Stimulated activated CD8-positive, alpha-beta memory T cell treated with anti-CD3 and anti-CD28 coated beads, Interleukin-12 subunit alpha, Interleukin-12 subunit beta, amount 100 ng/mL, for 24 hours (primary cell): ENCODE measurements around the gene CCDC57.
"Not testable (repeated sequence)": the region's sequence is repeated elsewhere in the genome, so short reads cannot be mapped to it uniquely, and the experiment has no call there.

ENCODE experiments used
- DNase-seq: peaks from one replicate; pipeline ENCODE4 v3.0.0-alpha.2; 2020; ENCODE audit errors: extremely low read depth

The CCDC57 gene

DNA sequence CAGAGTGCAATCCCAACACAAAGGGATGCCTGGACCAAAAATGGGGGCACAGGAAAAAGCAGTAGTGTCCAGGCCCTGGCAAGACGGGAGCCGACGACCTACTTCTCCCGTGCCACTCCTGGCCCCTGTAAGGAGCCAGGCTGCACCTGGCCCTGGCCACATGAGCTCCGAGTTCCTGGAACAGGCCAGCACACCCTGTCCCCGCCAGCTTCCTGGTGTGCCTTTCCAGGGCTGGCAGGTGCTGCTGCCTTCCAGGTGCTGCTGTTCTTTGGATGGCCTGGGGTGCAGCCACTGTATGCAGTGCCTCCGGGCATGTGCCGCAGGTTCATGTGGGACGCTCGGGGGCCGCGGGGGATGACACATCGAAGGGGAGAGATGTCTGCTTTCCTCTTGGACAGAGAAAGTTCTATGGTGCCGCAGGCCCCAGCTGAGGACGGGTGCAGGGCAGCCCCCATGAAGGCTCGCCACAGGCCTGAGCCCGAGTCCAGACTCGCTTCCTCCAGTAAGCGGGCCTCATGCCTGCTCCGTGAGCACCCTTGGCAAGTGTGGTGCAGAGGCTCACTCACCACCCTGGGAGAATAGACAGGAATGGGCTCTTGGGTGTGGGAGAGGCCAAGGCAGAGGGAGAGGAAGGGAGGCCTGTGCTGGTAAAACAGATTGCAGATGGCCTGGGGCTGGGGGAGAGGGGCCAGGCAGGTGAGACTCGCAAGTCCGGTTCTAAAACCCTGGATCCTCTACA is 59.9 kb downstream of the CCDC57 start:
- DNase-seq: no peak

DNA sequence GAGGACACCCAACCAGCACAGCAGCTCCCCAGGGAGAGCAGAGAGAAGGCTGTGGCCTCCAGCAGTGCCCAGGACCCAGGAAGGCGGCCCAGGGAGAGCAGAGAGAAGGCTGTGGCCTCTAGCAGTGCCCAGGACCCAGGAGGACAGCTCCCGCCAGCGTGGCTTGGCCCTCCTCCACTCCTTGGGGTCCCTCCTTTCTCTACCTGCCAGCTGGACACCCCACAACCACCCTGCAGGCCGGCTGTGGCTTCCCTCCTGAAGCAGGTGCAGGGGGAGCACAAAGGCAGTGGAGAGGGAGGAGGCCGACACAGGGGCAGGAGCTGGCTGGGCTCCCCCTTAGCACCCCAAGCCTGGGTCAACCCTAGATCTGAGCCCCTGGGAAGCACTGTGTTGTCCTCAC is 60.5 kb downstream of the CCDC57 start:
- DNase-seq: no peak

DNA sequence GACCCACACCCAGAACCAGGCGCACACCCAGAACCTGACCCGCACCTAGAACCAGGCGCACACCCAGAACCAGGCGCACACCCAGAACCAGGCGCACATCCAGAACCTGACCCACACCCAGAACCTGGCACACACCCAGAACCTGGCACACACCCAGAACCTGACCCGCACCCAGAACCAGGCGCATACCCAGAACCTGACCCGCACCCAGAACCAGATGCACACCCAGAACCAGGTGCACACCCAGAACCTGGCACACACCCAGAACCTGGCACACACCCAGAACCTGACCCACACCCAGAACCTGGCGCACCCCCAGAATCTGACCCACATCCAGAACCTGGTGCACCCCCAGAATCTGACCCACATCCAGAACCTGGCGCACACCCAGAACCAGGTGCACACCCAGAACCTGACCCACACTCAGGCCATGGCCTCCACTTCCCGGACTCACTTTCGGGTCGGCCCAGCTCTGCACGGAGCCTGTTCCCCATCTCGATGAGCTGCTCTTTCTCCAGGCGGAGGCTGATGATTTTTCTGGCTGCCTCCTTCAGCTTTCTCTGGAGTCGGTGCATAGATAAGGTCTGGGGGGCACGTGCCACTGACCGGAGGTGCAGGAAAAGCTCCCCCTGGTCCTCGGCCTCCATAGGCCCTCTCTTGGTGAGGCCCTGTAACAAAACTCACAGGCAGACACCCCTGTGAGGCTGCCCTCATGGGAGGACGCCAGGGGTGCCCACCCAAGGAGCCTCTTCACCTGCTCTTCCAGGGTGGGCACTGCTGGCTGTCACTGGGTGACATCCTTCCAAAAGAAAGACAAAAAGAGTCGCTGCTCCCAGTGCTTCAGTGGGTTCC is 61.3 kb downstream of the CCDC57 start:
- no peak for DNase-seq

DNA sequence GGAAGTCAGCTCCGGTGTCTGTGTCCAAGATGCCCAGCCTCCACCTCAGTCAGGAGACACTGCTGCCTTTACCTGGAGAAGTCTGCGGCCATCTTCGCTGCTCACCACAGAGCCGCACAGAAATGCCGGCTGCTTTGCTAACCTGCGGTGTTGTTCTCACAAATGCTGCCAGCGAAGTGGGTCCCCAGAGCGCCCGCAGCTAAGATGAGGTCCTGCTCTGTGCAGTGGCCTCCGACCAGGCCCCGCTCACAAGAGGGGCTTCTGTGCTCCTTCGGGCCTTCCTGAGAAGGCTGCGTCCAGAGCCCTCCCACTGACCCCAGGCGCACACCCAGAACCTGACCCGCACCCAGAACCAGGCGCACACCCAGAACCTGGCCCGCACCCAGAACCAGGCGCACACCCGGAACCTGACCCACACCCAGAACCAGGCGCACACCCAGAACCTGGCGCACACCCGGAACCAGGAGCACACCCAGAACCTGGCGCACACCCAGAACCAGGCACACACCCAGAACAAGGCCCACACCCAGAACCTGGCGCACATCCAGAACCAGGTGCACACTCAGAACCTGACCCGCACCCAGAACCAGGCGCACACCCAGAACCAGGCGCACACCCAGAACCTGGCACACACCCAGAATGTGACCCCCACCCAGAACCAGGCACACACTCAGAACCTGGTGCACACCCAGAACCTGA is 63.1 kb downstream of the CCDC57 start:
- DNase-seq: no peak

DNA sequence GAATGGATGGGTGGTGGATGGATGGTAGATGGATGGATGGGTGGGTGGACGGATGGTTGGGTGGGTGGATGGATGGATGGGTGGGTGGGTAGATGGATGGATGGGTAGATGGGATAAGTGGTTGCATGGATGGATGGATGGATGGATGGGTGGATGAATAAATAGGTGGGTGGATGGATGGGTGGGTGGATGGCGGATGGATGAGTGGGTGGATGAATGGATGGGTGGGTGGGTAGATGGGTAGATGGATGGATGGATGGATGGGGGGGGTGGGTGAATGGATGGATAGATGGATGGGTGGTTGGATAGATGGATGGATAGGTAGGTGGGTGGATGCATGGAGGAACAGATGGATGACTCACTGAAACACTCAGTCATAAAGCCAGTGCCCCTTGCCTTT is 63.6 kb downstream of the CCDC57 start:
- no peak for DNase-seq

DNA sequence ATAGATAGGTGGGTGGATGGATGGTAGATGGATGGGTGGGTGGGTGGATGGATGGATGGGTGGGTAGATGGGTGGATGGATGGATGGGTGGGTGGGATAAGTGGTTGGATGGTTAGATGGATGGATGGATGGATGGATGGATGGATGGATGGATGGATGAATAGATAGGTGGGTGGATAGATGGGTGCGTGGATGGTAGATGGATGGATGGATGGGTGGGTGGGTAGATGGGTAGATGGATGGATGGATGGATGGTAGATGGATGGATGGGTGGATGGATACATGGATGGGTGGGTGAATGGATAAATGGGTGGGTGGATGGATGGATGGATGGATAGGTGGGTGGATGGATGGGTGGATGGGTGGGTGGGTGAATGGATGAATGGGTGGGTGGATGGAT is 64.6 kb downstream of the CCDC57 start:
- DNase-seq: no peak

DNA sequence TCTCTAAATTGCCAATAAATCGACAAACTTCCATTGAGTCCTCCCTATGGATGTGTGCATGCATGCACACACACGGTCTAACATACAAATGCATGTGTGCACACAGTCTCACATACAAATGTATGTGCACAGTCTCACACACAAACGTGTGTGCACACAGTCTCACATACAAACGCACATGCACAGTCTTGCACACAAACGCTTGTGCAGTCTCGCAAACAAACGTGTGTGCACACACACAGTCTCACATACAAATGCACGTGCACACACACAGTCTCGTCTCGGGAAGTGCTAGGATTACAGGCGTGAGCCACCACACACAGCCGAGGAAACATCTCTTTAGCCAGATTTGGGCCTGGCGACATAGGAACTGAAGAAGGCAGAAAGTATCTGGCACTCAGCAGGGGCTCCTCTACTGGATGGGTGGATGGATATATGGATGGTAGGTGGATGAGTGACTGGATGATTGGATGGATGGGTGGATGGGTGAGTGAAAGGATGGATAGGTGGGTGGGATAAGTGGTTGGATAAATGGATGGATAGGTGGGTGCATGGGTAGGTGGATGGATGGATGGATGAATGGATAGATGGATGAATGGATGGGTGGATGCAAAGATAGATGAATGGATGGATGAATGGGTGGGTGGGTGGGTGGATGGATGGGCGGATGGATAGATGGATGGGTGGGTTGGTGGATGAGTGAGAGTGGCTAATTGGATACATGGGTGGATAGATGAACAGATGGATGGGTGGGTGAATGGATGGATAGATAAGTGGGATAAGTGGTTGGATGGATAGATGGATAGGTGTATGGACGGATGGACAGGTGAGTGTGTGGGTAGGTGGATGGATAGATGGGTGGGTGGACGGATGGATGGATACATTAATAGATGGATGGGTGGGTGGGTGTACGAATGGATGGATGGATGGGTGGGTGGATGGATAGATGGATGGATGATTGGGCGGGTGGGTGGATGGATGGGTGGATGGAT is 65.7 kb downstream of the CCDC57 start:
- no peak for DNase-seq

DNA sequence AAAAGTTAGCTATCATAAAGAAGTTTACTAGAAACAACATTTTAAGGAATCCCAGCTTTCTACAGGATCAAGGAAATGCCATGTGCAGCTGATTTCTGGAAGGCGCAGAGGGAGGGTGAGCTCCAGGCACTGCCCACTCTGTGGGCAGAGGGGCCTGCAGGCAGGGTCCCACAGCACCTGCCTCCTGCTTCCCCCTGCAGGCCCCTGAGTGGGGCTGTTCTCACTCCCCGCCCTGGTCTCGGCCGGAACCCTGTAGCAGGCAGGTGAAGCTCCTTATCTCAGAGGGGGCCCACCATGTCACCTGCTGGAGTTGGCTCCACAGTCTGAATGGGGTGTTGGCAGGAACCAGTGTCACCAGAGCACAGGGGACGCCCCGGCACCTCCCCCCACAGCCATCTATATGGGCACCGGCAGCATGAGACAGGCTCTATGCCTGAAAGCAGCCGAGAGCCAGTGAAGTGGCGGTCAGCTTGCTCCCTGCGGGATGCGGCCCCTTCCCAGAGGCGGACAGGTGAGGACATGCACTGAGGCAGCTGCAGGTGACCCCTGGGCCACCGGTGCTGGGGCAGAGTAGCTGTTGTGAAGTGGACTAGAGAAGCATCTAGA is 67.0 kb downstream of the CCDC57 start:
- no peak for DNase-seq

DNA sequence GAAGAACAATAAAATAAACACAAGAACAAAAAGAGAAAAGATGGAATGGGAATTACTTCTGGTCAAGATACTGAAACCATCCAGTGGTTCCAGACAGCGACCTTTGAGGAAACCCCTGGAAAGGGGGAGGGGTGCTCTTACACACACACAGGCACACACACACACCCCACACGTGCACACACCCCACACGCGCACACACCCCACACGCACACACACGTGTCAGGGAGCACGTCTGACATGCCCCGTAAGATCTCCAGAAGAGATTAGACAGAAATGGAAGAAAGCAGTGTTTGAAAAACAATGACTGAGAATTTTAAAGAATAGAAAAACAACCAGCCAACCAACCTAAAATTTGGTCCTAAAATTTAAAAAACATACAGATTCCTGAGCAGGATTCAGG is 69.3 kb downstream of the CCDC57 start:
- no peak for DNase-seq

DNA sequence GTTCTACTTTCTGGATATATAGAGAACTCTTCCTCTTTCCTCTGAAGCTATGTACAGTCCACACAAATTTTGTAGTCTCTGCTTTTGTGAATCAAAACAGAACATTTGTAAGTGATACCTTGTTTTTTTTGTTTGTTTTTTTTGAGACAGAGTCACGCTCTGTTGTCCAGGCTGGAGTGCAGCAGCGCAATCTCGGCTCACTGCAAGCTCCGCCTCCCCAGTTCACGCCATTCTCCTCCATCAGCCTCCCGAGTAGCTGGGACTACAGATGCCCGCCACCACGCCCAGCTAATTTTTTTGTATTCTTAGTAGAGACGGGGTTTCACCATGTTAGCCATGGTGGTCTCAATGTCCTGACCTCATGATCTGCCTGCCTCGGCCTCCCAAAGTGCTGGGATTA is 72.7 kb downstream of the CCDC57 start:
- DNase-seq: not testable (repeated sequence)

DNA sequence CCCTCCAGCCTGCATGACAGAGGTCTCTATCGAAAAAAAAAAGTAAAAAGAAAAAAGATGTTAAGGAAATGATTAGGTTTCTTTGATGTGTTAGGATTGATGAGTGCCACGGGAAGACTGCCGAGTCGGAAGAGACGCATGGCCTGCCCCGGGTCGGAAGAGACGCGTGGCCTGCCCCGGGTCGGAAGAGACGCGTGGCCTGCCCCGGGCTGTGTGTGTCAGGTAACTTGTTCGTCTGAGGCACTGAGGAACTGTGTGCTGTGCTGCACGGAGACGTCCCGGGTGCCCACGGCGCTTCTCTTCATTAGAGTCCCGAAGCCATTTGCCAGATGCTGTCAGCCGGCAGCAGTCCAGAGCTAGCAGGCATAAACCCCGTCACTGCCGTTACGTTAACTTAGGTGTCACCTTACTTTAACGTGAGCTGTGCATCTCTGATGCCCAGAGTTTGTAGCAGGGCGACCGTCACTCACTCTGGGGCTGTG is 74.1 kb downstream of the CCDC57 start:
- DNase-seq: no peak

DNA sequence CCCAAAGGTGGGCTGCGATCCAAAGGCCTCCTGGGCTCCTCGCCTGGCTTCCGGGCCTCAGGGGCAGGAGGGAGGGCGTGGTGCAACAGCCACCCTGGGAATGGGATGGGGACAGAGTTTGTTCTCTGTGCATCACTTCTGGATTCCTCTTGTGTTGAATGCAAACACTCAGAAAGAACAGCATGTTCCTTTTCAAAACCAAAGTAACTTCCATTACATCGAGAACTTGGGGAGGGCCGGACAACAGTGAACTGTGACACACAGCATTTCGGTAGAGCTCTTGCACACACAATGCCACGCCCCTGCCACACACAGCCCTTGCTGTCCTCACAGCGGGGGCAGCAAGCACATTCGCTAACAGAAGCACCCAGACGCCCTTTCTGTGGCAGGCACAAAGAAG is 78.5 kb downstream of the CCDC57 start:
- no peak for DNase-seq

DNA sequence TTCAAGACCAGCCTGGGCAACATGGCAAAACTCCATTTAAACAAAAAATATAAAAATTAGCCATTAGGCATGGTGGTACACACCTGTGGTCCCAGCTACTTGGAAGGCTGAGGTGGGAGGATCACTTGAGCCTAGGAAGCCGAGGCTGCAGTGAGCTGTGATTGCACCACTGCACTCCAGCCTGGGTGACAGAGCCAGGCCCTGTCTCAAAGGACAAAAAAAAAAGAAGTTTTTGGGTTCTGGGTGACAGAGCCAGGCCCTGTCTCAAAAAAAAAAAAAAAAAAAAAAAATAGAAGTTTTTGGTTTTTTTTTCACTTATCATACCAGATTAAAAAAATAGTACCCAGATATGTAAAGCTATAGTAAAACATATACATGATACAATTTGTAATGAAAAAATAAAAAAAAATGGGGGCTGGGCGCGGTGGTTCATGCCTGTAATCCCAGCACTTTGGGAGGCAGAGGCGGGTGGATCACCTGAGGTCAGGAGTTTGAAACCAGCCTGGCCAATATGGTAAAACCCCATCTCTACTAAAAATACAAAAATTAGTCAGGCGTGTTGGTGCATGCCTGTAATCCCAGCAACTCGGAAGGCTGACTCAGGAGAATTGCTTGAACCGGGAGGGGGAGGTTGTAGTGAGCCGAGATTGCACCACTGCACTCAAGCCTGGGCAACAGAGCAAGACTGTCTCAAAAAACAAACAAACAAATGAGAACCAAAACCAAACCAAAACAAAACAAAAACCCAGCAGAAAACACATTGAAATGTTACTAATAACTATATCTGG is 79.3 kb downstream of the CCDC57 start:
- not testable (repeated sequence) for DNase-seq

DNA sequence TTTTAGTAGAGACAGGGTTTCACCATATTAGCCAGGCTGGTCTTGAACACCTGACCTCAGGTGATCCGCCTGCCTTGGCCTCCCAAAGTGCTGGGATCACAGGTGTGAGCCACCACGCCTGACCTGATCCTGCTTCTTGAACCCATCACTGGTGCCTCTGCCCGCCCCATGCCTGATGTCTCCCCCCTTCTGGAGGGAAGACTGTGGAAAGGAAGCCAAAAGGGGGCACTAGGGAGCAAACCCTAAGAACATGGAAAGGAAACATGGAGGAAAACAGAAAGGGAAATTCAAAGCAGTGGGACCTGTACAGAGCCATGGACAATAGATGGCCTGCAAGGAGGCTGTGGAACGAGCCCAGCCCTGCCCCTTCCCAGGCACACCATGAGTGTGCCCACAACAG is 83.5 kb downstream of the CCDC57 start:
- DNase-seq: no peak

DNA sequence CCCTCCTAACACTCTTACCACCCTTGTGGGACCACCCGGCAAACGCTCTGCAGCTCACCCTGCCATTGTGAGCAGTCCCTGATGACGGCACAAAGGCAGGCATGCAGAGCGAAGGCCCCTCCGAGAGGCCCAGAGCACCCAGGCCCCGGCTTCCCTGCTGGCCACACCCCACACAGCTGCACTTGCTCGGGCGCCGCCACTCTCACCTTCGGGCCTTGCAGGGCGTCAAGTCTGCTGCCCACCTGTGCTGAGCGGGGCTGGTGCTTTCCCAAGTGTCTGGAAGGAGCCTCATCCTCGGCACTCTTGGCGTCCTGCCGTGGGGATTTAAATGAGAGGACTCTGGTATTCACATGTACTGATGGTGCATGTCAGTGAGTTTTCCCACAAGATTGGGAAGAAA is 84.4 kb downstream of the CCDC57 start:
- DNase-seq: no peak

DNA sequence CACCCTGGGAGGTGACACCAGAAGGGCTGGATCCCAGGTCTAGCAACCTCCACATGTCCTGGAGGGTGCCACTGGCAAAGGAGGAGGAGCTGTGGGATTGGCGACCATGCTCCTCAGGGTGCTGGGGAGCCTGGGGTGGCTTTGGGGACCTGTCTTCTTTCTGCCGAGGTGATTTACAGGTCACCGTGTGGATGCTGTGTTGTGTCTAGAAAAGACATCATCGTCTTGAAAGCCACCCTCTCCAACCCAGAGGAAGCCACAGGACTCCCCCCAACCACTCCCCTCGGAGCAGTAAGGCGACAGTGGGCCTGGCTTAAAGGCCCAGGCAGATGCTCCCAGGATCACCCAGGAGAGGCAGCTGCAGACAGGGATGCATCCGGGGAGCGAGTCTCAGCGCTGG is 84.9 kb downstream of the CCDC57 start:
- DNase-seq: no peak

DNA sequence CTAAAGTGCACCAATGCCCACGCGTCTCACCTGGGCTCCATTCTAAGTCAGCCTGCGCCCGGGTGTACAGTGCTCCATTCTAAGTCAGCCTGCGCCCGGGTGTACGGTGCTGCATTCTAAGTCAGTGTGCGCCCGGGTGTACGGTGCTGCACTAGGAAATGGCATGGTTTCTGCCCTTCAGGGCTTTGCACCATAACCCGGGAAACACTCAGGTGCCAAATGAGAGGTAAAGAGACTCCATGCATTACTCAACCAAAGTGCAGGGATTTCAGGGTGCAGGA is 85.4 kb downstream of the CCDC57 start:
- DNase-seq: no peak

DNA sequence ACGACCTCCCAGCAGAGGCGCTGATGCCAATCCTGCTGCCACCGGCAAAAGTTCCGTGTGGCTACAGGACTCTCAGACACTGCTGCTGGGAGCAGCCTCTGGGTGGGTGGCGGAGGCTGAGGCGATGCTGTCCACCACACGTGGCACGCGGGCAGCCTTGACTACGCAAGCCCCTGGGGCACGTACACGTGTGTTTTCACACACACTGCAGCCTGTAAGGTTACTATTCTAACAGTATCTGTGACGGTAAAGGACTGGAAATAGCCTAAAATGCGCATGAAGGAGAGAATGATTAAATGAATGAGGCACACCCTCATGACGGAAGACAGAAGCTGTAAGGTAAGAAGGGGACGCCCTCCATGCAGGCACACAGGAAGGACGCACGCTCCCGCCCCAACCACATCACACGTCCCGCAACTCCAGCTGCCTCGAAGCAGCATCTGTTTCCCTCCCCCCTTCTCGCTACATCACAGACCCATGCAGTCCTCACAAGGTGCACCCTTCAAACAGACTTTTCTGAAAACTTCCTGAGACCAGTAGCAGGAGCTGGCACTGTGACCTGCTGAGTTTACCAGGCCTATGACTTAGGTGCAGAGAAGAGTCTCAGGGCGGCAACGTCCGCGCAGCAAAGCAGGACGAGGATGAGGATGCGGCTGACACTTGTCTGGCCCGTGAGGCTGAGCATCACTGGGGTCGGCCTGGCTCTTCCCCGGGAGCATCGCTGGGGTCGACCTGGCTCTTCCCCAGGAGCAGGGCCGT is 85.9 kb downstream of the CCDC57 start:
- no peak for DNase-seq

DNA sequence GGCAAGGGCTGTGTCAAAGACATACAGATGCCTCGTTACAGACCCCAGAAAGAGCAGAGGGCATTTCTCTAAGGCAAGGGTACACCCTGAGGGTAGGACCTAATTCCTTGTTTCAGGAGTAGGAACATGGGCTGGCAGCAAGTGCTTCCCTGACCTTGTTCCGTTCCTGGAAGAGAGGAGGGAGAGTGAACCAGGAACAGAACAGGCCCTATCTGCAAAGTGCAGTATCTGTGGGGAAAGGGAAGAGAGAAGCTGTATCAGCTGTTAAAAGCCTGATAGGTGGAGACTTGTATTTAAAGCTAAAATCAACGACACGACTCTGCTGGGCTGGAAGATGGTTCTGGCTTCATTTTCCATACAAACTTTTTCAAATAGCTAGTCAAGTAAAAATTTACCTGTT is 88.5 kb downstream of the CCDC57 start:
- no peak for DNase-seq
